ENCODE results near the gene SLC22A1.

- TF ChIP-seq BHLHE40 (IDR thresholded peaks at IDR 0.05; ENCODE audit: low read depth, low read length), result no peak
- TF ChIP-seq POLR2A (IDR thresholded peaks at IDR 0.05; ENCODE audit: low read depth, low read length), result no peak
- no peak for TF ChIP-seq CTCF (conservative IDR thresholded peaks at IDR 0.05; ENCODE audit: low read depth, low read length)
- no peak for TF ChIP-seq MAFK (IDR thresholded peaks at IDR 0.05; ENCODE audit: low read depth, low read length)
- TF ChIP-seq MXI1 (IDR thresholded peaks at IDR 0.05; ENCODE audit: borderline replicate concordance, low read depth, low read length), result no peak
- no peak for TF ChIP-seq RCOR1 (IDR thresholded peaks at IDR 0.05; ENCODE audit: insufficient replicate concordance, low read length)
- TF ChIP-seq CEBPB (IDR thresholded peaks at IDR 0.05; ENCODE audit: low read depth, low read length), result no peak
- TF ChIP-seq USF2 (IDR thresholded peaks at IDR 0.05; ENCODE audit: low read depth, low read length), result no peak
Measured at GRCh38 chr6:160077024-160077423, 44.6 kb upstream of the SLC22A1 start.
